Sigmoid colon (tissue), 7 donors: ENCODE results near the gene C2orf42. TPM values are rescaled to one million over a fixed set of nuclear protein-coding genes. Genes with fewer than 3 reads are reported as not detected.
"Not testable (repeated sequence)": the region's sequence is repeated elsewhere in the genome, so short reads cannot be mapped to it uniquely, and the experiment has no call there.

Experiments used
- DNase-seq: peaks from one replicate; pipeline ENCODE4 v3.0.0-alpha.2; 2019
- H3K27ac ChIP-seq, 4 donors: fragments of 200-600 bp; sonication (generic); one replicate each; pipeline ENCODE4 v1.5.1; 2016 to 2019; ENCODE audit warnings: mild to moderate bottlenecking in 1 of 4
- H3K27me3 ChIP-seq, 3 donors: fragments of 200-600 bp; sonication (generic); one replicate each; pipeline ENCODE4 v1.5.1; 2019; ENCODE audit warnings: mild to moderate bottlenecking in 1 of 3
- H3K36me3 ChIP-seq, 4 donors: fragments of 200-600 bp; sonication (generic); one replicate each; pipeline ENCODE4 v1.5.1; 2016 to 2019
- H3K4me1 ChIP-seq, 4 donors: fragments of 200-600 bp; sonication (generic); one replicate each; pipeline ENCODE4 v1.5.1; 2017 to 2019
- H3K4me3 ChIP-seq, 4 donors: fragments of 200-600 bp; sonication (generic); one replicate each; pipeline ENCODE4 v1.5.1; 2017 to 2019; ENCODE audit warnings: mild to moderate bottlenecking in 2 of 4, moderate library complexity in 1 of 4
- H3K9me3 ChIP-seq, 4 donors: fragments of 200-600 bp in 3 of 4; sonication (generic) in 3 of 4; one replicate each; pipeline versions ENCODE4 v1.5.1 to v1.6.1; 2013 to 2019
- CTCF ChIP-seq, 4 experiments: fragments of 450-650 bp in 3 of 4; fragments of 200-600 bp in 1 of 4; IDR thresholded peaks; one replicate each; pipeline ENCODE4 v1.5.1; 2016 to 2019; ENCODE audit warnings: antibody characterized with exemption in 4 of 4, mild to moderate bottlenecking in 3 of 4, moderate library complexity in 2 of 4
- EP300 ChIP-seq, 4 donors: sonication (generic); formaldehyde crosslinking; IDR thresholded peaks; one replicate each; pipeline ENCODE4 v1.6.1; 2017; ENCODE audit warnings: antibody characterized with exemption in 4 of 4
- POLR2A ChIP-seq, 2 donors: fragments of 450-650 bp; IDR thresholded peaks; one replicate each; pipeline ENCODE4 v1.6.1; 2016; ENCODE audit warnings: antibody characterized with exemption in 2 of 2, mild to moderate bottlenecking in 2 of 2, moderate library complexity in 2 of 2
- POLR2AphosphoS5 ChIP-seq, 4 donors: sonication (generic); formaldehyde crosslinking; IDR thresholded peaks; one replicate each; pipeline ENCODE4 v1.6.1; 2017; ENCODE audit warnings: antibody characterized with exemption in 4 of 4
- WGBS, 2 donors: extraction: QIAGEN DNeasy Blood & Tissue Kit; methylation state at CpG; one replicate each; pipeline ENCODE4 v1.1.7; 2013; 5-methylcytosine and 5-hydroxymethylcytosine counted together
- intact Hi-C: fragments of 100-400 bp; cut with DNase I; formaldehyde crosslinking; loops from one replicate; pipeline ENCODE4 v1.15.1; 2023
- polyA plus RNA-seq, 3 donors: library from polyadenylated mRNA; stranded (reverse); fragments of 200-250 nt; gene quantifications; one replicate each; pipeline ENCODE4 v1.2.3, GENCODE V29; 2013
- total RNA-seq, 4 donors: library from RNA; depleted of rRNA; stranded (reverse); fragments of >200 nt; gene quantifications; one replicate each; pipeline ENCODE4 v1.1.0, GENCODE V29; 2016
- donor health status: healthy with polysubstance abuse.
- donor health status: Bipolar disorder and iron deficiency.
- donor health status: healthy.

The C2orf42 gene
- total RNA-seq: 10 to 100 TPM in 3 of 4 donors, 1 to 10 TPM in 1; 8.8 to 24.3 (median 21.8) TPM
- 1 to 10 TPM; 5.1 to 8.5 (median 5.4) TPM for polyA plus RNA-seq

DNA sequence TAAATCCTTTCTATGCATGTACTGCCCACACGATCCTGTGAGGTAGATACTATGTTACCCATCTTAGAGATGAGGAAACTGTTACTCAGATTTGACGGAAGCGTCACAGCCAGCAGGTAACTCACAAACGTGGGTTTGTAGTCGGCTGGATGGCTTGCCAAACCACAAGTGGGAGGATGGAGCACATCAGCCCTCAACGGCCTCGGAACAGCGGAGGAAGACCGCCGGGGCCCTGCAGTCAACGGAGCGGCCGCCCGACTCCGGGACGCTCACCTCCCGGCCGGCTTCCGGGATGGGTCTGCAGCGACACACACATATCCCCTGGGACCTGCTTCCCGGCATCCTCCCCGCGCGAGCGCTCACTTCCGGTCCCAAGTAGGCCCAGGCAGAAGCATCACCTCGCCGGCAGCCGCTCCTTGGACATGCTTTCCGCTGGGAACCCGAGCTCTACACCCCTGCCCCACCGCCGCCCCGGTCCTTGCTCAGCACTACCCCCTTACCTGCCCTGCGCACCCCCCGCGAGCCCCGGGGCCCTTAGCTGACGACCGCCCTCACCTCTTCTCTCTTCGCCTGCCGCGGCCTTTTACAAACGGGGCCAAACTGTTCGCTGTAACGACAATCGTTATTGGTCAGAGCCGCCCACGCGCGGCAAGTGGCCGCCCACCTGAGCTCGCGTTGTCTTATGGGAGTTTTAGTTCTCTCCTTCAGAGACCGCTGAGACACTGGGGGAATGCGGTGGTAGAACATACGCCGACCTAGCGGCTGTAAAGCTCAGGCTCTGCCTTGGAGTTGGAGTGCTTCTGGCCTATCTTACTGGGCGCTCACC, at the start of gene C2orf42:
TSS of gene C2orf42 (minus strand) at position 602 of the 826 bp plus-strand sequence. CDS start 9,034 bp downstream, outside the sequence.
- peak; percentile 98 for DNase-seq
- H3K4me1 ChIP-seq: peaks cover 0 to 11% (median 5%) of the 10 kb centered on the region in 4 donors
- peak within 1 kb of the TSS; percentile 95 to 98 (median 96) for H3K27ac ChIP-seq
- intact Hi-C loops: loop anchor here (1.0 to 5.0 kb wide), 5 partner anchors 48 to 275 kb away; partner anchors contain the start of genes MXD1, PCBP1, SNRPG and TIA1
- H3K36me3 ChIP-seq: no peaks in the 10 kb centered on the region
- WGBS, 2 donors: 0% methylated on average over 60 of the region's 60 CpGs
- peak within 1 kb of the TSS; percentile 77 to 91 (median 81) for H3K4me3 ChIP-seq
- no peaks in the 10 kb centered on the region for H3K27me3 ChIP-seq
- no peaks in the 10 kb centered on the region for H3K9me3 ChIP-seq
- TF ChIP-seq CTCF (IDR thresholded peaks at IDR 0.05) (no peak), POLR2AphosphoS5 (IDR thresholded peaks at IDR 0.05) (peak; percentile 98 to 100 (median 98)), POLR2A (IDR thresholded peaks at IDR 0.05) (peak; percentile 98 to 99), EP300 (IDR thresholded peaks at IDR 0.05) (peak in 1 of 4 donors; percentile 18)

GRCh38 chr2:70240599-70240998, 49.8 kb upstream of the C2orf42 start:
- H3K4me3 ChIP-seq: no peak overlapping the region
- no peaks in the 10 kb centered on the region for H3K27me3 ChIP-seq
- H3K27ac ChIP-seq: no peak overlapping the region
- TF ChIP-seq POLR2AphosphoS5 (IDR thresholded peaks at IDR 0.05) (no peak), EP300 (IDR thresholded peaks at IDR 0.05) (no peak), CTCF (IDR thresholded peaks at IDR 0.05) (no peak), POLR2A (IDR thresholded peaks at IDR 0.05) (no peak)
- H3K4me1 ChIP-seq: peaks cover 0 to 43% (median 30%) of the 10 kb centered on the region in 4 donors
- peaks cover 0 to 14% (median 2%) of the 10 kb centered on the region in 4 donors for H3K36me3 ChIP-seq
- no peak for DNase-seq
- no peaks in the 10 kb centered on the region for H3K9me3 ChIP-seq
- intact Hi-C loops: no loop called here
- 92 to 97% methylated on average over 3 of the region's 3 CpGs for WGBS, 2 donors

DNA sequence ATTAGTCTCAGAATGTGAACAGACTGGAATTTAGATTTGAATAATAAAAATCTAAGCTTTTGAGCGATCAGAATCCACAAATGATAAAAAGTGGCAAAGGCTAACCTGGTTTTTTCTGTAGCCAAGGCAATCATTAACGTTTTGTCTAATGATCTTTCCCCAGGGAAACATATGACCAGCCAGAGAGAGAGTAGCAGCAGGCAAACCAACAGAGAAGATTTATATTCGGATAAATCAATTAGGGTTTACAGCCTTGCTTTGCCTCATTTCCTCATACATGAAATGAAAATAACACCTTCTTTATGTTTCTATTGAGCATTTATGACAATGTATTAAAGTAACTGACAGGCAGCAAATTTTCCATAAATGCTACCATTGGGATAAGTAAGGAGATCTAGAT, 43.1 kb upstream of the C2orf42 start:
- Histone ChIP-seq H3K4me1 (peaks cover 0 to 5% (median 0%) of the 10 kb centered on the region in 4 donors), H3K9me3 (no peaks in the 10 kb centered on the region), H3K4me3 (no peak overlapping the region), H3K36me3 (peaks cover 18 to 73% (median 24%) of the 10 kb centered on the region in 4 donors), H3K27ac (no peak overlapping the region), H3K27me3 (no peaks in the 10 kb centered on the region)
- WGBS, 2 donors: 46 to 74% methylated on average over 3 of the region's 3 CpGs
- TF ChIP-seq EP300 (IDR thresholded peaks at IDR 0.05) (no peak), CTCF (IDR thresholded peaks at IDR 0.05) (no peak), POLR2A (IDR thresholded peaks at IDR 0.05) (no peak), POLR2AphosphoS5 (IDR thresholded peaks at IDR 0.05) (no peak)
- DNase-seq: no peak
- intact Hi-C loops: no loop called here

DNA sequence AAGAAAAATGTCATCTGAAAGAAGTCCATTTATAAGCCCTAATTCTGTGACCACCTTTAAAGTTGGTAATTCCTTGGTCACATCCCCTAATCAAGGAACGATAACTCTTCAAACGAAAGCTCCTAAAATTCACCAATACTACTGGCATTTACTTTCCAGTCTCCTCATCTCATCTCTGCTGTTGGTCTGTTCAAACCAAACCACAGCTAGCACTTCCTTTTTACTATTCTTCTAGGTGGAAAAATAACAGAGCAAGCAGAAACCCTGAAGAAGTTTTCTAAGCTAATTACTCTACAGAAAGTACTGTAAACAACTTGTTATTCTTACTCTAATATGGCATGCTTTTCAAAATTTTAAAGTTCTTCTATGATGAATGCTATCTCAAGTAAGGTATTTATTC, 36.0 kb upstream of the C2orf42 start:
- Histone ChIP-seq H3K4me1 (no peaks in the 10 kb centered on the region), H3K4me3 (no peak overlapping the region), H3K27ac (no peak overlapping the region), H3K36me3 (peaks cover 20 to 98% (median 50%) of the 10 kb centered on the region in 4 donors), H3K9me3 (no peaks in the 10 kb centered on the region), H3K27me3 (no peaks in the 10 kb centered on the region)
- intact Hi-C loops: no loop called here
- no peak for DNase-seq
- TF ChIP-seq EP300 (IDR thresholded peaks at IDR 0.05): no peak
- no peak for TF ChIP-seq POLR2AphosphoS5 (IDR thresholded peaks at IDR 0.05)
- TF ChIP-seq POLR2A (IDR thresholded peaks at IDR 0.05): no peak
- no peak for TF ChIP-seq CTCF (IDR thresholded peaks at IDR 0.05)
- WGBS, 2 donors: 88 to 94% methylated on average over 2 of the region's 2 CpGs

DNA sequence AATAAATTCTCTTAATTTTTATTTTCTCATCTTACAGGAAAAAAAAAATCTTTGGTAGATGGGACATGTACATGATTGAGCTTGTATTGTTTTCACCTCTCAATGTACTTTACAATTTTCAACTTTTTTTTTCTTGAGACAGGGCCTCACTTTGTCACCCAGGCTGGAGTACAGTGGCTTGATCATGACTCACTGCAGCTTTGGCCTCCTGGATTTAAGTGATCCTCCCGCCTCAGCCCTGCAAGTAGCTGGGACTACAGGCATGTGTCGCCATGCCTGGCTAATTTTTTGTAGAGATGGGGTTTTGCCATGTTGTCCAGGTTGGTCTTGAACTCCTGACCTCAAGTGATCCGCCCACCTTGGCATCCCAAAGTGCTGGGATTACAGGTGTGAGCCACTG, 32.5 kb upstream of the C2orf42 start:
- intact Hi-C loops: not testable (repeated sequence)

More for the DNA sequence above, 32.5 kb upstream of the C2orf42 start:
- DNase-seq, H3K4me1 ChIP-seq, H3K4me3 ChIP-seq, H3K27me3 ChIP-seq, H3K27ac ChIP-seq, H3K9me3 ChIP-seq: not testable (repeated sequence)
- peaks cover 19 to 98% (median 52%) of the 10 kb centered on the region in 4 donors for H3K36me3 ChIP-seq
- 96 to 98% methylated on average over 3 of the region's 3 CpGs for WGBS, 2 donors
